IPS-18a (cell line): Measurements from ENCODE around the gene MT1HL1.

Source experiments
- H3K27ac ChIP-seq: one replicate; pipeline ENCODE4 v1.5.1; 2013; ENCODE audit warnings: low read length
- H3K27me3 ChIP-seq: one replicate; pipeline ENCODE4 v1.6.1; 2013; ENCODE audit warnings: mild to moderate bottlenecking, low read length; ENCODE audit not compliant: control insufficient read depth, insufficient read depth
- H3K36me3 ChIP-seq: one replicate; pipeline ENCODE4 v1.6.1; 2013; ENCODE audit warnings: low read depth, low read length; ENCODE audit not compliant: control insufficient read depth
- H3K4me1 ChIP-seq: one replicate; pipeline ENCODE4 v1.6.1; 2013; ENCODE audit warnings: low read depth, low read length; ENCODE audit not compliant: control insufficient read depth
- H3K4me3 ChIP-seq: one replicate; pipeline ENCODE4 v1.5.1; 2013; ENCODE audit warnings: low read length
- H3K9ac ChIP-seq: one replicate; pipeline ENCODE4 v1.6.1; 2013; ENCODE audit warnings: mild to moderate bottlenecking, low read length, moderate library complexity
- H3K9me3 ChIP-seq: one replicate; pipeline ENCODE4 v1.6.1; 2013; ENCODE audit warnings: low read depth, low read length; ENCODE audit not compliant: control insufficient read depth

Gene MT1HL1

DNA sequence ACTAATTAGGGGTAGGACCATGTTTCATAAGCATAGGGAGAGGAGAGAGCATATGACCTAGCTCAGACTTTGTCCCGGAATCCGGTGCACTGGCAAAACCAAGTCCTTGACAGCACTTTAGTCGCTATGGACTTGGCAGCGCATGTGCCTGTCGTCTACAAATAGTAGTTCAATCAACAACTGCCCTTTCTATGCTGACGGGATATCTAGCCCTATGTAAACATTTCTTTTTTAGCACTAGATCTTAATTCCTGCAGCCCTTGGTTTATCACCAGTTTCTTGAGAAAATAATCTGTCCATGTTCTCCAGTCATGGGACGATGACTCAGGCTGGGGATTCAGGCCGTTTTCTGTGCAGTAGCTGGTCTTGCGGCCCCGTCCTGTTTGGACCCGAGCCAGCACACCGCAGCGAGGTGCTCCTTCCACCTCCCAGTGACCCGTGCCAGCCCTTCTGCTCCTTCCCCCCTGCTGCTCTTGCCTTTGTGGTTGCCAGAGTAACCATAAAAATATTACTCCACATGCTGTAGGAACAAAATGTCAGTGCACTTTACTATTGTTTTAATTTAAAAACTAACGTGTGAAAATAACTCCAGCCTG lies 8.6 kb upstream of the MT1HL1 start:
- no peaks in the 10 kb centered on the region for H3K27me3 ChIP-seq
- H3K9ac ChIP-seq, result no peak overlapping the region
- H3K36me3 ChIP-seq, result no peaks in the 10 kb centered on the region
- no peak overlapping the region for H3K27ac ChIP-seq
- no peak overlapping the region for H3K4me3 ChIP-seq
- H3K9me3 ChIP-seq, result no peaks in the 10 kb centered on the region
- peaks cover 34% of the 10 kb centered on the region for H3K4me1 ChIP-seq

DNA sequence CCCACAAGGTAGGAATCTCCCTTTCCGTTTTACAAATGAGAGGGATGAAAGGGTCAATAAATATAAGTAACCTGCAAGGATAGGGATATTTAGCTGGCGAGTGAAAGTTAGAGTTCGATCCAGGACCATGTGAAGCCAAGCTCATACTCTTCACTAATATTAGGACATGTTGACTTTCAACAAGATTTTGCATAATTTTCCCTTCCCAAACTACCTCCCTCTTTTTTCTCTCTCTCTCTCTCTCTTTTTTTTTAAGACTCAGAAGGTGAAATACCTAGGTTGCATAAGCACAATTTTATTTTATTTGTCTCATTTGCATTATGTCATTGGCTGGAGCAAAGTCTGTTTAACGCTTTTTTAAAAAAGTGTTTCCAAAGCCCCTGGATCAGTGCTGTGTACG lies 8.1 kb upstream of the MT1HL1 start:
- no peak overlapping the region for H3K27ac ChIP-seq
- no peak overlapping the region for H3K4me3 ChIP-seq
- H3K36me3 ChIP-seq, result no peaks in the 10 kb centered on the region
- peaks cover 29% of the 10 kb centered on the region for H3K4me1 ChIP-seq
- H3K9me3 ChIP-seq, result no peaks in the 10 kb centered on the region
- H3K9ac ChIP-seq, result no peak overlapping the region
- no peaks in the 10 kb centered on the region for H3K27me3 ChIP-seq

DNA sequence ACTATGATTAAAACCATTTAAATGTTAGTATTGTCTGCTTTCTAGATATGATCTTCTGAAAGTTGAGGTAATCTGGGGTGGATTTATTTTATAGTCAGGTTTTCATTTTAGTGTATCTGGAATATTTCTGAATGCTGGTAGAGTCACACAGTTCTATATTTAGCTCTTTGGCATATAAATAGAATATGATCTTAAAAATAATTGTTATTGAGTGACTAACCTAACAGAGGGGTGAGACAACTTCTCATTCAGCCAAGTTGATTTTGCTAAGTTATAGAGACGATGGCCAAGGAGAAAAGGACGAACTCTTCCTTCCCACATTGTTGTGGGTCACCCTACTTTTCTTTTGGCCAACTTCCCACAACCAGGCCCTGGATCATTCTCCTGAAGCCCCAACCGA lies 7.2 kb upstream of the MT1HL1 start:
- no peaks in the 10 kb centered on the region for H3K36me3 ChIP-seq
- no peak overlapping the region for H3K9ac ChIP-seq
- no peak overlapping the region for H3K4me3 ChIP-seq
- H3K9me3 ChIP-seq, result no peaks in the 10 kb centered on the region
- H3K27me3 ChIP-seq, result no peaks in the 10 kb centered on the region
- H3K27ac ChIP-seq, result no peak overlapping the region
- peaks cover 21% of the 10 kb centered on the region for H3K4me1 ChIP-seq

DNA sequence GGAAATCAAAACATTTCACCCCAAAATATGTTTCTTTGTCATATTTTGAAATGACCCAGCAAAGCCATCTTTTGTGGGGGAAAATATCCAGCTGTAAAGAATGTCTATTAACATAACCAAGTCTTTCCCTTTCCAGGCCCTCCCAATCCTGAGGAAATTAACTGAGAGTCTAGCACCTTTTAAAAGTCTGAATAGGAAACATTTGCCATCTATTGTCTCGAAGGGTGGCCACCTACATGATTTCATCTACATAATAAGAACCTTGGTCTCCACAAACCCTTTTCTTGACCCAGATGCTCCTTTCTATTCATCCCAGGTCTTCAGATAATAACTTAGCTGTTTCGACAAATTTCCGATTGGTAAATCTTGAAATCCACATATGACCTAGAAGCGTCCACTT lies 5.4 kb upstream of the MT1HL1 start:
- H3K4me1 ChIP-seq, result peaks cover 18% of the 10 kb centered on the region
- H3K4me3 ChIP-seq, result peak overlapping the region; percentile 3
- H3K9me3 ChIP-seq, result no peaks in the 10 kb centered on the region
- no peak overlapping the region for H3K27ac ChIP-seq
- no peaks in the 10 kb centered on the region for H3K27me3 ChIP-seq
- no peak overlapping the region for H3K9ac ChIP-seq
- no peaks in the 10 kb centered on the region for H3K36me3 ChIP-seq

DNA sequence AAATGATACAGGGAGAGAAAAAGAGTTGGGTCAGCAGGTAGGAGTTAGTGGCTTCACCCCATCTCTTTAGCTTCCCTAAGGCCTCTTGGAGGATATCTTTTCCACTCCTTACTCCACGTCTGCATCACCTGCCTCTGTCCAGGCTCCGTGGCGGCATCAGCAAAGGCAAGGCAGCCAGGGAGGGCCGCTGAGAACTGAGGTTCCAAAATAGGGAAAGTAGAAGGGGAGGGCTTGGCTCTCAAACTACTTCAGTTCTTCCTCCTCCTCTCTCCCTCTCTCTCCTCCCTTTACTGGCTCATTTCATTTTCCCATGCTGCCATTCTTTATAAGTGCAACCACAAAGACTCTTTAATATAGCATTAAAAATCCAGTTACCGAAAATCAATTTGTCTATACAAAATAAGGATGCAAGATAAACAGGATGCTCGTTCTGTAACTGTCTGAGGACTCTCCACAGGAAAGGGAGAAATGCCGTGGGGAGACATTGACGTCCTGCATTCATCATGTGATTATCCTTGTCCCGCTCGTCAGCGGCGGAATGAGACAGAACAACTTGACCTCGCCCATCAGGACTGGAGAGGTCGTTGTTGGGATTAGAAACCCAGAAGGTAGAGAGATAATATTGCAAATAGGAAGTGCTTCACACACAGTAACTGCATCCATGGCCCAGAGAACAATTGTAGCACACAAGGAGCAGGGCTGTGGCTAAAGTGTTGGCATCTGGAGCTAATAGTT lies 3.1 kb upstream of the MT1HL1 start:
- Histone ChIP-seq H3K36me3 (no peaks in the 10 kb centered on the region), H3K9me3 (no peaks in the 10 kb centered on the region), H3K9ac (no peak overlapping the region), H3K27ac (no peak overlapping the region), H3K4me1 (peaks cover 18% of the 10 kb centered on the region), H3K27me3 (no peaks in the 10 kb centered on the region), H3K4me3 (no peak overlapping the region)

DNA sequence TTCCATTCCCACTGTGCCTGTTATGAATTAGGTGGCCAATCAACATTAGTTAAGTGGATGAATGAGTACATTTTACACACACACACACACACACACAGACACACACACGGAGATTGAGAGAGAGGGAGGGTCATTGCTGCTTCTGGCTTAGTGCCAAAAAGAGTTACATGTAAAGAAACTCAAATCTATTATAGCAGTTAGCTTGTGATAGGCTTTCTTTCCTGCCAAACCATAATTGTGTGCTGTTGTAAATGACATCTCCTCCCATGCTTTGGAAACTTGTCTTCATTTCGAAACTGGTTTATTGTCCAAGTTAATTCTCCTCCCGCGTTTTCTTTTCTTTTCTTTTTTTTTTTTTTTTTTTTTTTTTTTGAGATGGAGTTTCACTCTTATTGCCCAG lies 1.4 kb upstream of the MT1HL1 start:
- Histone ChIP-seq H3K9me3 (no peaks in the 10 kb centered on the region), H3K9ac (no peak overlapping the region), H3K27ac (no peak overlapping the region), H3K4me3 (no peak overlapping the region), H3K27me3 (no peaks in the 10 kb centered on the region), H3K4me1 (peaks cover 18% of the 10 kb centered on the region), H3K36me3 (no peaks in the 10 kb centered on the region)

DNA sequence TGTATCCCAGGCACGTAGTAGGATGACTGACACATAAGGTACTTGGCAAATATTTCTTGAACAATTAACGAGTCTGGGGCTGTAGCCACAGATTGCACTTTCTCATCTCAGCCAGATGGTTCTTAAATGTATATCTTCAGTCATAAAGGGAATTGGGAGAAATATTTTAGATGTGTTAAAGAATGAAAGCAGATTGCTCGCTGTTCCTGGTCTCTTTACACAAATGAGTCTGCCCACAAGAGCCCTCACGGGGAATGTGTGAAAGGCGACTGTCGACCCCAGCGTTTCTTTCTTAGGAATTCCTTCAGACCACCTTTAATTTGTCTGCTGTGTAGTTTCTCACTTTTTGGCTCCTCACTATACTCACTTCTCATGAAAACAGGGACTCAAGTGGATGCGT lies 725 bp downstream of the MT1HL1 start:
- no peak overlapping the region for H3K27ac ChIP-seq
- H3K4me1 ChIP-seq, result peaks cover under 1% of the 10 kb centered on the region
- no peaks in the 10 kb centered on the region for H3K27me3 ChIP-seq
- H3K9me3 ChIP-seq, result no peaks in the 10 kb centered on the region
- no peak overlapping the region for H3K9ac ChIP-seq
- no peak overlapping the region for H3K4me3 ChIP-seq
- no peaks in the 10 kb centered on the region for H3K36me3 ChIP-seq

DNA sequence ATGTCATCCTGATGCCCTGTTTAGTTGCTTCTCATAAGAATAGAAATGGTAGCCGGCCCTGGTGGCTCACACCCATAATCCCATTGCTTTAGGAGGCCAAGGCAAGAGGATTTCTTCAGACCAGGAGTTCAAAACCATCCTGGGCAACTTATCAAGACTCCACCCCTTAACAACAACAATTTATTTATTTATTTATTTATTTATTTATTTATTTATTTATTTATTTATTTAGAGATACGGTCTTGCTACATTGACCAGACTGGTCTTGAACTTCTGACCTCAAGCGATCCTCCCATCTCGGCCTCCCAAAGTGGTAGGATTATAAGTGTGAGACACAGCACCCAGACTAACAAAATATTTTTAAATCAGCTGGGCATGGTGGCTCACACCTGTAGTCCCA lies 4.0 kb downstream of the MT1HL1 start:
- peaks cover 8% of the 10 kb centered on the region for H3K4me1 ChIP-seq
- no peak overlapping the region for H3K9ac ChIP-seq
- H3K4me3 ChIP-seq, result no peak overlapping the region
- no peaks in the 10 kb centered on the region for H3K36me3 ChIP-seq
- H3K9me3 ChIP-seq, result no peaks in the 10 kb centered on the region
- no peak overlapping the region for H3K27ac ChIP-seq
- H3K27me3 ChIP-seq, result no peaks in the 10 kb centered on the region

DNA sequence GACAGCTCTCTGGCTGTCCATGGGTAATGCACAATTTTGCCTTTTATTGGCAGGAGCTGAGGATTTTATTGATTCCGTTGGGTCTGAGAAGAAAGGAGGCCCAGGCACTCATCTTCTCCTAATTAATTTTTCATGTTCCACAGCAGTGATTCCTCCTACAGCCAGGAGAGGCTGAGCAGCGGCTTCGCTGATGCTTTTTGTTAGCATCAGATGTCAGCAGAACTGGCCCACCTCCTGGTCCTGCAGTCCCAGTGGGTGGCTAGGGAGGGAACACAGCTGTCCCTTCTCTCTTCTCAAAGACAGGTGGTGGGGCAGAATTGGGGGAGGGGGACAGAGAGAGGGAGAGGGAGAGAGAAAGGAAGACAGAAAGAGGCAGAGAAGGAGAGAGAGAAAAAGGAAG lies 5.7 kb downstream of the MT1HL1 start:
- H3K4me3 ChIP-seq, result no peak overlapping the region
- H3K27ac ChIP-seq, result no peak overlapping the region
- no peaks in the 10 kb centered on the region for H3K9me3 ChIP-seq
- no peaks in the 10 kb centered on the region for H3K27me3 ChIP-seq
- no peak overlapping the region for H3K9ac ChIP-seq
- H3K4me1 ChIP-seq, result peaks cover 8% of the 10 kb centered on the region
- no peaks in the 10 kb centered on the region for H3K36me3 ChIP-seq

DNA sequence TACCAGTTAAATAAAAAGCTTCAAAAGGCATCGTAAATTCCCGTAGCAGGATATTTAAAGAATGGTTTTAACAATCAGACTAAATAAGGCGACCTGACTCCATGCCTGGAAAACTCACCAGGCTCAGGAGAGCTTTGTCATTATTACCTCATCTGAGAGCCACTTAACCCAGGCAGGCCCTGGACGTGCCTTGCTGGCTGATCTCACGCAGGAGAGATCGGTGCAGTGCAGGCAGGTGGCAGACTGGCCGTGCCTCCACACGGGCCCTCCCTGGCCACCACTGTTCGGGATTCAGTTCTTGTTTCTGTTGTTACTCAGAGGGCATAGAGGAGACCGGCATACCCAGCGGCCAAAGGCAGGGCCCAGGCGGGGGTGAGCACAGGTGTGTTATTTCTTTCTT lies 6.4 kb downstream of the MT1HL1 start:
- no peaks in the 10 kb centered on the region for H3K9me3 ChIP-seq
- H3K9ac ChIP-seq, result no peak overlapping the region
- H3K27me3 ChIP-seq, result no peaks in the 10 kb centered on the region
- H3K36me3 ChIP-seq, result no peaks in the 10 kb centered on the region
- peaks cover 8% of the 10 kb centered on the region for H3K4me1 ChIP-seq
- H3K27ac ChIP-seq, result no peak overlapping the region
- H3K4me3 ChIP-seq, result no peak overlapping the region

DNA sequence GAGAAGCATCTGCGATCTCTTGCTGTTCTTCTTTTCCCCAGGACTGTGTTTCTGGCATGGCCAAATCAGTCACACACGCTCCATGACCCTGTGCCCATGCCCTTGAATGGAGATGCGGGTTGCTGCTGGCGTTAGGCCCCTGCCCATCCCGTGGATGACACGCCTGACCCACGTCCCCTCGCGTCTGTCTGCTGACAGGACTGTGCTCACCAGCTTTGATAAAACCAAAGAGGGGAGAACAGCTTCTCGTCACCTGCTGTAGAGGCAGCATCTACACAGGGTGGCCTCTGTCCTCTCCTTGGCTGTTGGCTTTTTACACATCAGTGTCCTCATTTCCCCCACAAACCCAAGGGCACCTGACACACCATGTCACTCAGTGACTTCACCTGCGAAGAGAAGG lies 6.9 kb downstream of the MT1HL1 start:
- no peak overlapping the region for H3K27ac ChIP-seq
- H3K9ac ChIP-seq, result no peak overlapping the region
- no peaks in the 10 kb centered on the region for H3K36me3 ChIP-seq
- H3K9me3 ChIP-seq, result no peaks in the 10 kb centered on the region
- no peaks in the 10 kb centered on the region for H3K27me3 ChIP-seq
- no peak overlapping the region for H3K4me3 ChIP-seq
- H3K4me1 ChIP-seq, result peaks cover 8% of the 10 kb centered on the region

DNA sequence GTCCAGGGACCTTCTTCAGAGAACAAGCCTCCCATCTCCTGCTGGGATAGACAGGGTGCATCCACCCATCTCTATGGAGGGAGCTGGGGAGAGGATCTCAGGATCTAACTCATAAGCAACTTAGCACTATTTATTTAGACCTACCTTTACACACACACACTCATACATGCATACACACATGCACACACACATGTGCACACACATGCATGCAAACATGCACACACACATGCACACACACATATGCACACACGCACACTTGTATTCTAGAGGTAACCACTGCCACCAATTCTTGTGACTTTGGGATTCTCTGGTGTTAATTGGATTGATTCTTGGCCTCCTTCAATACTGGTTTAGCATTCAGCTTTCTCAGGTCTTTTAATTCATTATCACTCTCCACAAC lies 9.8 kb downstream of the MT1HL1 start:
- no peak overlapping the region for H3K27ac ChIP-seq
- H3K4me3 ChIP-seq, result no peak overlapping the region
- peaks cover 4% of the 10 kb centered on the region for H3K9me3 ChIP-seq
- no peaks in the 10 kb centered on the region for H3K27me3 ChIP-seq
- no peak overlapping the region for H3K9ac ChIP-seq
- no peaks in the 10 kb centered on the region for H3K36me3 ChIP-seq
- H3K4me1 ChIP-seq, result peaks cover 8% of the 10 kb centered on the region
